GM18526 (cell line): ENCODE results near the gene DBNDD1.

Experiments used
- POLR2A ChIP-seq: IDR thresholded peaks from 3 replicates; pipeline ENCODE4 v1.6.1; 2011; ENCODE audit not compliant: insufficient read length; ENCODE audit errors: extremely low read depth

DBNDD1 gene

DNA sequence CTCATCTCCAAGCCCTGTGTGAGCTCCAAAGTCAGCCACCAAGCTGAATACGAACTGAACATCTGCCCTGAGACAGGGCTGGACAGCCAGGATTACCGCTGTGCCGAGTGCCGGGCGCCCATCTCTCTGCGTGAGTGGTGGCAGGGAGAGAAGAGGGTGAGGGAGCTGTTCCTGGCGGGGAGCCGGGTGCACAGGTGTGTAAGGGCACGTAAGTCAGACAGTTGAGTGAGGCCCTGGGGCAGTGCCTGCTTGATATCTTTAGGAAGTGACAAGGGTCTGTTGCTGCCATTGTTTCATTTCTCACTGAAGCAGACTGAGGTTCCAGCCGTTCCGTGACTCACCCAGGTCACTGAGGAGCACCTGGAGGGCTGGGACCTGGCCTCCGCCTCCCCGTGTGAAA is 58.3 kb downstream of the DBNDD1 start:
- TF ChIP-seq POLR2A, result no peak

DNA sequence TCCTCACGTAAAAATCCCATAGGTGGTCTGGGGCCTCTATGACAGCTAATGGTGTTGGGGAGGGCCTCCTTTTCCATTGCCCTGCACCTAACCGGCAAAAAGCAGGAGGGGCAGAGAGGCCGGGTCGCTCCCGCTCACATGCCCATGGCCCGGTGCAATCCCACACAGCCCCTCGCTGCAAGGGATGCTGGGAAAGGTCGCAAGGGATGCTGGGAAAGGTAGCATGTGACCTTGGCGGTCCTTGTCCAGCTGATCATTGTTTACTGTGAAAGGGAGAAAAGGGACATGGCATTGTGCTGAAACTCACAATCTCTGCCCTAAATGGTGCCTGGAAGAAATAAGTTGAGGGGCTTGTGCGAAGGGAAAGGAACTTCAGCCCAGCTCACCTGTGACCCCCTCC is 60.7 kb downstream of the DBNDD1 start:
- TF ChIP-seq POLR2A, result no peak

DNA sequence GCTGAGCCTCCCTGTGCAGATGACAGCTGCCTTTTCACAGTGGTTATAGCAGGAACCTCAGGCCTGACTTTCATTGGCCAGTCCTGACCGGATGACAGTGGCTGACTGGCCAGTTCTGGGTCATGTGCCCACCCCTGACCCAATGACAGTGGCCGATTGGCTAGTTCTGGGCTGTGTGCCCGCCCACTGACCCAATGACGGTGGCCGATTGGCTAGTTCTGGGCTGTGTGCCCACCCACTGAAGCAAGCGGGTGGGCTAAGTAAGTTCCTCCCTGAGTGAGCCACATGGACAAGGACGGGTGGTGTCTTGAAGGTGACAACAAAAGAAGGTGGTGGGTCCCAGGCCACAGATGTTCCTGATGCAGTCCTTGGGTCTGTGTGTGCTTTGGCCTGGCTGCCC is 61.2 kb downstream of the DBNDD1 start:
- TF ChIP-seq POLR2A, result no peak

DNA sequence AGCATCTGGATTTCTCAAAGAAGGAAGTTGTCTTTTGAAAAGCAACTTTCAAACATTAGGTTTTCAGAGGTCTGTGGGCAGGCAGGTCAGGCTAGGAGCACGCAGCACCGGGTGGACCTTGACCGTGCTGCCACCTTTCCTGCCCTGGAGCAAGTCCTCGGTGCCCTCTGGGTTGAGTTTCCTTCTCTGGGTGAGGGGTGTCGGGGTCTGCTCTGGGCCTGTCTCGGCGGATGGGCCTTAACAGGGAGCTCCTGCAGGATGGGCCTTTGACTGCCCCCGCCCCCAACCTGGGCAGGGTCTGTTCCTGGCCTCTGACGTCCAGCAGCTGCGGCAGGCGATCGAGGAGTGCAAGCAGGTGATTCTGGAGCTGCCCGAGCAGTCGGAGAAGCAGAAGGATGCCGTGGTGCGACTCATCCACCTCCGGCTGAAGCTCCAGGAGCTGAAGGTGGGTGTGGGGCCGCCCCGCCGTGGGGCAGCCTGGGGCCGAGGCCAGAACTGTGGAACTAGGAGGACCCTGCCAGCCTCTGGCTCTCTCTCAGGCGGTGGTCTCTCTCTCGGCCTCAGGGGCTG is 62.0 kb downstream of the DBNDD1 start:
- no peak for TF ChIP-seq POLR2A

DNA sequence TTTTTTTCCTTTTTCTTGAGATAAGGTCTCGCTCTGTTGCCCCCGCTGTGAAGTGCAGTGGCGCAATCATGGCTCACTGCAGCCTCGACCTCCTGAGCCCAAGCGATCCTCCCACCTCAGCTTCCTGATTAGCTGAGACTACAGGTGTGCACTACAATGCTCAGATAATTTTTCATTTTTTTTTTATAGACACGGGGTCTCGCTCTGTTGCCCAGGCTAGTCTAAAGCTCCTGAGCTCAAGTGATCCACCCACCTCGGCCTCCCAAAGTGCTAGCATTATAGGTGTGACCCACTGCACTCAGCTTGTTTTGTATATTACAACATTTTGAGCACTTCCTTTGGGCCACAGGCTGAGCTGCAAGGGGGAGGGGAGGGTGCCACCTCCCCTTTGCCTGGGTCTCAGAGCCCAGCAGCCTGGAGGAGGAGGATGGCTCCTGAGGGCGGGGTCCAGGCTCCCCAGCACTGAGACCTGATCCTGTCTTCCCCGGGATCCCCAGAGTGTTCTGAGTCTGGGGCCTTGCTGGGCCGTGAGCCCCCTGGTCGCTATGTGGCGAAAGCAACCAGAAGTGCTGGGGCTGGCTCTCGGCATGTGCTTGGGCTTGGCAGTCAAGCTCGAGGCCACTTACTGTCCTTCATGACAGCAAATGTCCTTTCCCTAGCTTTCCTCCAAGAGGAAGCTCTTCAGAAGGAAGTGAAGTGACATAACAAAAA is 62.6 kb downstream of the DBNDD1 start:
- no peak for TF ChIP-seq POLR2A

DNA sequence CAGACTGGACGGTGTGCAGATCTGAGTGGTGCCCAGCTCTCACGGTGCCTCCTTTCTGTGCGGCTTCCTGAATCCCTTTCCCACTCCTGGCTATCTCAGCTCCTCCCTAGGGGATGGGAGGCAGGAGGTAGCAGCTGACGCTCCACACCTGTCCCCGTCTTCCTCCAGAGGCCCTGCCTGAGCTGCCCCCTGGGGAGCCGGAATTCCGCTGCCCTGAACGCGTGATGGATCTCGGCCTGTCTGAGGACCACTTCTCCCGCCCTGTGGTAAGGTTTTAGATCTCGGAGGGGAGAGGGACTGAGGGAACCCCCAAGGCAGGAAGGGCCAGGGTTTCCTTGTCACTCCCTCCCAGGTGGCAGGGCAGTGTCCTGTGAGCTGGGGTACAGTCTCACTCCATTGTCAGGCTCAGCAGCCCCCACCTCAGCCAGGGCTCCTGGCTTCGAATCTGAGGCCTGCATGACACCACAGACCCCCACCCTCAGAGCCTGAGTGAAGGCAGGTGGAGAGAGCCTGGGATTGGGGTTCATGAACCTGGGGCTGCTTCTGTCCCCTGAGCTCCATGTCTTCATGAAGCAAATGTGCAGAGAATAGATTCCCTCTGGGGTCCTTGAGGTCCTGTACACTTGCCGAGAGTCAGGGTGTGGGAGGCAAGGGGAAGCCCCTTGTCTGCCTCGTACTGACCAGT is 64.1 kb downstream of the DBNDD1 start:
- TF ChIP-seq POLR2A, result no peak
